ENCODE measurements around the gene CNOT4. TPM values are rescaled to one million over a fixed set of nuclear protein-coding genes. Genes with fewer than 3 reads are reported as not detected.

The CNOT4 gene
- total RNA-seq, 1 experiment from 2014 or later: 25.8 TPM

DNA sequence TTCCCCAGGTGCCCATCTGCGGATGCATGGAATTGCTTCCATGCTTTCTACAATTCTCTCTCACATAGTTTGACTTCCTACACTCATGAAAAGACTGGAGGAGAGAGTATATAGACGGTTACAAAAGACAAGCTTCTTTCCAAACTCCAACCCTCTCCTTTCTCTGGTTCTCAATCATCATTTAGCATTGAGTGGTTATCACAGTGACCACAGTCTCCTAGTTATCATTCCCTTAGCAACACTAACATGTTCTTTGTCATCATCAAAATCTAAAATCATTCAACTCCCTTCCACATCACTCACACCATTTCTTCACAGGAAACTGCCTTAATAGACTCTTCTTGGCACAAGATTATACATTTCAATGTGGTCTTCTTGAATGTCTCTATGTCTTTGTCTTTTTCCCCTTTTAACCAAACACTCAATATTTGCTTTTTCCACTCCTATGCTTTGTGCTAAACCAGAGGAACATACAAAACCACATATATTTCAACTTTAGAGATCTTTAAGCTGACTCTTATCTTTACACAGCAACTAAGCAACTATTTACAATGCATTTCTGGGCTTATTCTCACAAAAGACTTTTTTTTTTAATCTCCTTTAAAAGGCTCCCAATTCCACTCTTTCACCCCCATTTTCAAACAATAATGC is 126.3 kb downstream of the CNOT4 start:
- ChIA-PET CTCF (no interaction called here), POLR2A (ENCODE audit: unreplicated experiment) (interaction anchor here (0.6 kb wide), 1 partner anchor 193 kb away, joined by 7 read pairs; no protein-coding TSS in a partner anchor)
- Histone ChIP-seq H3K9me2 (ENCODE audit: insufficient read depth) (no peaks in the 10 kb centered on the region), H3K4me1 (replicated peaks; ENCODE audit: insufficient read depth) (peaks cover 11% of the 10 kb centered on the region), H3K4me3 (no peak overlapping the region), H3F3A (ENCODE audit: insufficient read depth, low read depth) (no peaks in the 10 kb centered on the region; the same call in 1 of the 2 replicates), H4K20me1 (ENCODE audit: insufficient read depth) (peaks cover 6% of the 10 kb centered on the region; the same call in 1 of the 2 replicates), H3K36me3 (ENCODE audit: low read depth) (0 out of 2 replicates have a peak, but pooled peaks cover 4% of the 10 kb centered on the region), H3K79me2 (ENCODE audit: low read depth) (no peaks in the 10 kb centered on the region), H3K4me2 (no peak overlapping the region), H3K9me3 (ENCODE audit: insufficient read depth, low read depth) (no peaks in the 10 kb centered on the region), H3K27me3 (ENCODE audit: insufficient read depth, low read depth) (no peaks in the 10 kb centered on the region), H3K27ac (no peak overlapping the region), H2AFZ (no peak overlapping the region)
- TF ChIP-seq, protein P1, sequence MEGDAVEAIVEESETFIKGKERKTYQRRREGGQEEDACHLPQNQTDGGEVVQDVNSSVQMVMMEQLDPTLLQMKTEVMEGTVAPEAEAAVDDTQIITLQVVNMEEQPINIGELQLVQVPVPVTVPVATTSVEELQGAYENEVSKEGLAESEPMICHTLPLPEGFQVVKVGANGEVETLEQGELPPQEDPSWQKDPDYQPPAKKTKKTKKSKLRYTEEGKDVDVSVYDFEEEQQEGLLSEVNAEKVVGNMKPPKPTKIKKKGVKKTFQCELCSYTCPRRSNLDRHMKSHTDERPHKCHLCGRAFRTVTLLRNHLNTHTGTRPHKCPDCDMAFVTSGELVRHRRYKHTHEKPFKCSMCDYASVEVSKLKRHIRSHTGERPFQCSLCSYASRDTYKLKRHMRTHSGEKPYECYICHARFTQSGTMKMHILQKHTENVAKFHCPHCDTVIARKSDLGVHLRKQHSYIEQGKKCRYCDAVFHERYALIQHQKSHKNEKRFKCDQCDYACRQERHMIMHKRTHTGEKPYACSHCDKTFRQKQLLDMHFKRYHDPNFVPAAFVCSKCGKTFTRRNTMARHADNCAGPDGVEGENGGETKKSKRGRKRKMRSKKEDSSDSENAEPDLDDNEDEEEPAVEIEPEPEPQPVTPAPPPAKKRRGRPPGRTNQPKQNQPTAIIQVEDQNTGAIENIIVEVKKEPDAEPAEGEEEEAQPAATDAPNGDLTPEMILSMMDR (conservative IDR thresholded peaks at IDR 0.05): no peak
- TF ChIP-seq EZH2 (IDR thresholded peaks at IDR 0.05; ENCODE audit: low read depth): no peak
- no TSS peak for BruUV-seq (replicated peaks)
- intact Hi-C loops (cut with micrococcal nuclease; ENCODE audit: unreplicated experiment): no loop called here
- DNase-seq: no peak

DNA sequence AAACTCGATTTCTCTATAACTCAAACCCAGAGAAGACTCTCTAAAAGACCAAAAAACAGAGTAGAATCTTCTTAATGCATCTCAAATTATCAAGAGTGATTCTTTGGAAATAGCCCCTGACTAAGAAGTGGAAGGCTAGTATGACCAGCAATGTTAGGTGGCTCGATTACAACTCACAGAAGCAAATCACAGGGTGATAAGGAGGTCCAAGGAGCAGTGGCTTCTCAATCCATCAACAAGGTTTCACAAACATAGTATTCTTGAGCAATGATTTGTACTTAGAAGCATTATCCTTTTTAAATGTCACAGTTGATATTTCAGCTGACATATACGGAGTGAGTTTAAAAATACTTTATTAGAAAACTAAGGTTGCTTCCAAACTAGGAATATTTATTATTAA is 127.7 kb downstream of the CNOT4 start:
- Histone ChIP-seq H3K4me3 (no peak overlapping the region), H3K79me2 (ENCODE audit: low read depth) (no peaks in the 10 kb centered on the region), H4K20me1 (ENCODE audit: insufficient read depth) (no peaks in the 10 kb centered on the region), H3K9me3 (ENCODE audit: insufficient read depth, low read depth) (no peaks in the 10 kb centered on the region), H3K4me2 (no peak overlapping the region), H3K9me2 (ENCODE audit: insufficient read depth) (no peaks in the 10 kb centered on the region), H3K4me1 (replicated peaks; ENCODE audit: insufficient read depth) (peaks cover 11% of the 10 kb centered on the region), H3K27ac (no peak overlapping the region), H3K36me3 (ENCODE audit: low read depth) (no peaks in the 10 kb centered on the region), H2AFZ (no peak overlapping the region), H3F3A (ENCODE audit: insufficient read depth, low read depth) (no peaks in the 10 kb centered on the region; the same call in 1 of the 2 replicates), H3K27me3 (ENCODE audit: insufficient read depth, low read depth) (no peaks in the 10 kb centered on the region)
- intact Hi-C loops (cut with micrococcal nuclease; ENCODE audit: unreplicated experiment): no loop called here
- ChIA-PET POLR2A (ENCODE audit: unreplicated experiment) (interaction anchor here (0.6 kb wide), 1 partner anchor 55 kb away, joined by 3 read pairs; no protein-coding TSS in a partner anchor), CTCF (interaction anchor here (0.5 to 0.7 kb wide), 2 partner anchors 118 to 575 kb away, joined by 3 to 4 read pairs; no protein-coding TSS in a partner anchor)
- TF ChIP-seq EZH2 (IDR thresholded peaks at IDR 0.05; ENCODE audit: low read depth): no peak
- TF ChIP-seq, protein P1 (conservative IDR thresholded peaks at IDR 0.05): no peak
- no peak for DNase-seq
- no TSS peak for BruUV-seq (replicated peaks)

DNA sequence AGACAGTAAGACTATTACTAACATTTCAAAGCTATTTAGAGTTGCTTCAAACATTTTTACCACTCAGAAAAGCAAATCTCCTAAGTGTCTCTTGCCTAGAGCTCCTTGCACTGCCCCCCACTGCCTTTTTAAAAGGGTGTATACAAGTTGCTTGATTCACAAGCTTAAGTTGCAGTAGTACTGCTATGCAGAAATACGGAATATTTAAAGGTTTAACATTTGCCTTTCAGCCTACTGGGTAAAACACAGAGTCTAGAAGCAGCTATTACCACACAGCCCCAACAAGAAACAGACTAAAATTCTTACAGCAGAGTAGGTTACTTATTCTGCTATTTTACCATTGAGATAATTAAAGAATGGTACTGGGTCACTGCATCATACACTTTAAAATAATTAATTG is 128.5 kb downstream of the CNOT4 start:
- no peak overlapping the region for H2AFZ ChIP-seq
- no peaks in the 10 kb centered on the region for H3K9me3 ChIP-seq (ENCODE audit: insufficient read depth, low read depth)
- no peaks in the 10 kb centered on the region for H4K20me1 ChIP-seq (ENCODE audit: insufficient read depth)
- H3K4me1 ChIP-seq (replicated peaks; ENCODE audit: insufficient read depth): peaks cover 5% of the 10 kb centered on the region
- CTCF ChIA-PET: interaction anchor here (0.7 kb wide), 1 partner anchor 575 kb away, joined by 3 read pairs; no protein-coding TSS in a partner anchor
- no peak overlapping the region for H3K4me2 ChIP-seq
- H3K4me3 ChIP-seq: no peak overlapping the region
- H3K27me3 ChIP-seq (ENCODE audit: insufficient read depth, low read depth): no peaks in the 10 kb centered on the region
- POLR2A ChIA-PET (ENCODE audit: unreplicated experiment): no interaction called here
- H3K9me2 ChIP-seq (ENCODE audit: insufficient read depth): no peaks in the 10 kb centered on the region
- BruUV-seq (replicated peaks): no TSS peak
- H3K79me2 ChIP-seq (ENCODE audit: low read depth): no peaks in the 10 kb centered on the region
- intact Hi-C loops (cut with micrococcal nuclease; ENCODE audit: unreplicated experiment): no loop called here
- no peak for DNase-seq
- no peaks in the 10 kb centered on the region for H3F3A ChIP-seq (ENCODE audit: insufficient read depth, low read depth)
- H3K27ac ChIP-seq: no peak overlapping the region
- TF ChIP-seq EZH2 (IDR thresholded peaks at IDR 0.05; ENCODE audit: low read depth): no peak
- no peaks in the 10 kb centered on the region for H3K36me3 ChIP-seq (ENCODE audit: low read depth)

All from PC-9 (cell line).